B cell (primary cell): ENCODE data around the gene GAB3. TPM values are rescaled to one million over a fixed set of nuclear protein-coding genes. Genes with fewer than 3 reads are reported as not detected.

Experiments
- ATAC-seq: fragments of 200-7000 bp; cut with Tn5 transposase; one replicate; pipeline ENCODE4 v1.10.0; 2021; ENCODE audit warnings: low read depth, mild to moderate bottlenecking, moderate number of reproducible peaks, moderate library complexity
- CTCF ChIA-PET: fragments of 350-600 bp; sonication (Branson Sonifier 250); formaldehyde crosslinking; loops from one replicate; lab custom pipeline; 2021; ENCODE audit warnings: antibody characterized with exemption, inconsistent platforms; lab: Charles Lee
- POLR2A ChIA-PET: fragments of 350-600 bp; sonication (Branson Sonifier 250); formaldehyde crosslinking; loops from one replicate; lab custom pipeline; 2021; ENCODE audit warnings: antibody characterized with exemption; lab: Charles Lee
- DNase-seq: peaks from one replicate; pipeline ENCODE4 v3.0.0; 2013
- H2AFZ ChIP-seq: 2 replicates; pipeline ENCODE4 v1.6.1; 2012; ENCODE audit warnings: mild to moderate bottlenecking, low read depth, low read length; ENCODE audit not compliant: insufficient read depth, poor library complexity, severe bottlenecking
- H3K27ac ChIP-seq, 2 donors: 1 replicate in 1 of 2; 2 replicates in 1 of 2; pipeline ENCODE4 v1.5.1; 2012 to 2013; ENCODE audit warnings: low read length in 2 of 2, mild to moderate bottlenecking in 2 of 2, moderate library complexity in 1 of 2
- H3K27me3 ChIP-seq, 4 experiments: fragments of 200-600 bp in 1 of 4; sonication (generic) in 1 of 4; replicated peaks in 1 of 4; 1 replicate in 2 of 4; 2 replicates in 2 of 4; pipeline versions ENCODE4 v1.6.1 to v1.7.0; 2013 to 2016; ENCODE audit warnings: low read length in 3 of 4, mild to moderate bottlenecking in 2 of 4, mixed read lengths in 1 of 4, moderate library complexity in 1 of 4; ENCODE audit not compliant: insufficient read depth in 4 of 4, control insufficient read depth in 3 of 4; ENCODE audit errors: control extremely low read depth in 1 of 4
- H3K36me3 ChIP-seq, 2 experiments: replicated peaks in 1 of 2; 1 replicate in 1 of 2; 2 replicates in 1 of 2; pipeline versions ENCODE4 v1.6.1 to v1.7.1; 2013; ENCODE audit warnings: low read length in 1 of 2; ENCODE audit not compliant: insufficient read depth in 2 of 2, control insufficient read depth in 1 of 2; ENCODE audit errors: control extremely low read depth in 1 of 2, extremely low read depth in 1 of 2
- H3K4me1 ChIP-seq, 2 donors: fragments of 200-600 bp in 1 of 2; sonication (generic) in 1 of 2; 1 replicate in 1 of 2; 2 replicates in 1 of 2; pipeline versions ENCODE4 v1.5.1 to v1.6.1; 2013 to 2017; ENCODE audit warnings: low read length in 2 of 2; ENCODE audit not compliant: control insufficient read depth in 2 of 2, insufficient read depth in 2 of 2
- H3K4me2 ChIP-seq: replicated peaks from 2 replicates; pipeline ENCODE3; 2012; ENCODE audit warnings: mild to moderate bottlenecking, low read depth, low read length; ENCODE audit not compliant: poor library complexity, severe bottlenecking
- H3K4me3 ChIP-seq, 5 experiments: fragments of 200-600 bp in 1 of 5; sonication (generic) in 1 of 5; 1 replicate in 3 of 5; 2 replicates in 2 of 5; pipeline versions ENCODE4 v1.5.1 to v1.7.0; 2011 to 2016; ENCODE audit warnings: low read length in 4 of 5, mild to moderate bottlenecking in 4 of 5, low read depth in 2 of 5, control low read depth in 1 of 5, moderate library complexity in 1 of 5; ENCODE audit not compliant: insufficient read depth in 1 of 5; ENCODE audit errors: control extremely low read depth in 1 of 5, extremely low read depth in 1 of 5
- H3K79me2 ChIP-seq: fragments of 200-600 bp; sonication (generic); one replicate; pipeline ENCODE4 v1.6.0; 2016; ENCODE audit warnings: low read length; ENCODE audit not compliant: control insufficient read depth, insufficient read depth
- H3K9ac ChIP-seq: fragments of 200-600 bp; sonication (generic); 2 replicates; pipeline ENCODE4 v1.6.1; 2017; ENCODE audit warnings: mild to moderate bottlenecking, low read length, moderate library complexity
- H3K9me3 ChIP-seq, 3 donors: one replicate each; pipeline versions ENCODE4 v1.6.1 to v1.7.1; 2013; ENCODE audit warnings: low read length in 2 of 3; ENCODE audit not compliant: control insufficient read depth in 2 of 3, insufficient read depth in 1 of 3; ENCODE audit errors: control extremely low read depth in 1 of 3
- H4K20me1 ChIP-seq: 2 replicates; pipeline ENCODE4 v1.6.0; 2012; ENCODE audit warnings: mild to moderate bottlenecking, low read length; ENCODE audit not compliant: insufficient read depth, control insufficient read depth, poor library complexity, severe bottlenecking
- H3K27ac Mint-ChIP-seq: one replicate; pipeline ENCODE4 v1.8.0; 2021; ENCODE audit warnings: mixed read lengths
- H3K27me3 Mint-ChIP-seq: one replicate; pipeline ENCODE4 v1.8.0; 2021; ENCODE audit warnings: mixed read lengths
- H3K4me1 Mint-ChIP-seq: one replicate; pipeline ENCODE4 v1.8.0; 2021; ENCODE audit warnings: mixed read lengths
- H3K4me3 Mint-ChIP-seq: one replicate; pipeline ENCODE4 v1.8.0; 2021; ENCODE audit warnings: mixed read lengths
- H3K9me3 Mint-ChIP-seq: one replicate; pipeline ENCODE4 v1.8.0; 2022; ENCODE audit warnings: mixed read lengths; ENCODE audit not compliant: insufficient read depth
- EZH2 ChIP-seq: IDR thresholded peaks from 2 replicates; pipeline ENCODE4 v1.6.1; 2012; ENCODE audit warnings: borderline replicate concordance, low read depth, mild to moderate bottlenecking, moderate library complexity, low read length; ENCODE audit not compliant: insufficient read depth, poor library complexity, severe bottlenecking
- WGBS: methylation state at CpG from one replicate; pipeline ENCODE4 v1.1.5; 2013; ENCODE audit warnings: missing lambda C conversion rate; ENCODE audit not compliant: insufficient coverage; 5-methylcytosine and 5-hydroxymethylcytosine counted together
- intact Hi-C: fragments of 100-400 bp; cut with micrococcal nuclease; formaldehyde crosslinking; loops from one replicate; pipeline ENCODE4 v1.10.0; 2022
- polyA plus RNA-seq: library from polyadenylated mRNA; depleted of rRNA; stranded (reverse); fragments of >200 nt; gene quantifications from 2 replicates; pipeline ENCODE4 v1.2.3, GENCODE V29; 2012
- total RNA-seq, 2 donors: library from RNA; stranded (reverse); fragments of 120-200 nt in 1 of 2; gene quantifications; 1 replicate in 1 of 2; 2 replicates in 1 of 2; pipeline versions ENCODE4 v1.2.3 to v1.2.4, GENCODE V29; 2013 to 2022
- TF ChIP-seq, protein P1 (sequence below): fragments of 200-600 bp; IDR thresholded peaks from one replicate; pipeline ENCODE4 v1.8.0; 2022; ENCODE audit warnings: antibody characterized with exemption, mild to moderate bottlenecking

The GAB3 gene
- total and polyA plus RNA-seq, 2 donors (not counting 1 experiment from before 2014, with no cell fraction given) = 13.2 to 16.5 TPM

DNA sequence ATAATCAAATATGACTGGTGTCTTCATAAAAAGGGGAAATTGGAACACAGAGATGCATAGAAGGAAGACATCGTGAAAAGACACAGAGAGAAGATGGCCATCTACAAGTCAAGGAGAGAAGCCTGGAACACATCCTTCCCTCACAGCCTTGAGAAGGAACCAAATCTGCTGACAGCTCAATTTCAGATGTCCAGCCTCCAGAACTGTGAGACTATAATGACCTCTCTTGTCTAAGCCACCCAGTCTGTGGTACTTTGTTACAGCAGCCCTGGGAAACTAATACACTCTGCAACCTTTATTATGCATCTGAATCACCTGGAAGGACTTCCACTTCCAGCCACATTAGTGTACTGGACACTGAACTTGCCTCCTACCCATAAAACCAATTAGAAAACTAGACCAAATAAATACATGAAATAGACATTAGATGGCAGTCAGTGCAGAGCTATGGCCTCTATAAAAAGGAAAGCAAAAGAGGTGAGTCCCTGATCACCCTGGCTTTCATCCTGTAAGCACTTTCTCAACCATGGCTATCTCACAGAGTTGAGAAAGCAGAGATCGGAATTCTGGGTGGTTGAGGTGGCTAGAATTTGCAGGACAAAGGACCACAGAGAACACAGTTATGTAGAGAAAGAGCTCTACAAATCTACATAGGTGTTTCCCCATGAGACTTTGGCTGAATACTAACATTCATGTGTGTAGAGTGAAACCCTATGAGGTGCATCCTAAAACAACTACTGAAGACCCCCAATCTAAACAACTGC is 25.7 kb downstream of the GAB3 start:
- no peak overlapping the region for H3K9ac ChIP-seq
- no peak overlapping the region for H3K27ac ChIP-seq
- H3K36me3 ChIP-seq = no peaks in the 10 kb centered on the region
- Mint-ChIP-seq H3K27ac (no peak overlapping the region), H3K4me1 (peaks cover 38% of the 10 kb centered on the region), H3K4me3 (no peak overlapping the region), H3K9me3 (no peaks in the 10 kb centered on the region), H3K27me3 (no peaks in the 10 kb centered on the region)
- H3K79me2 ChIP-seq = peaks cover 28% of the 10 kb centered on the region
- TF ChIP-seq, protein P1, sequence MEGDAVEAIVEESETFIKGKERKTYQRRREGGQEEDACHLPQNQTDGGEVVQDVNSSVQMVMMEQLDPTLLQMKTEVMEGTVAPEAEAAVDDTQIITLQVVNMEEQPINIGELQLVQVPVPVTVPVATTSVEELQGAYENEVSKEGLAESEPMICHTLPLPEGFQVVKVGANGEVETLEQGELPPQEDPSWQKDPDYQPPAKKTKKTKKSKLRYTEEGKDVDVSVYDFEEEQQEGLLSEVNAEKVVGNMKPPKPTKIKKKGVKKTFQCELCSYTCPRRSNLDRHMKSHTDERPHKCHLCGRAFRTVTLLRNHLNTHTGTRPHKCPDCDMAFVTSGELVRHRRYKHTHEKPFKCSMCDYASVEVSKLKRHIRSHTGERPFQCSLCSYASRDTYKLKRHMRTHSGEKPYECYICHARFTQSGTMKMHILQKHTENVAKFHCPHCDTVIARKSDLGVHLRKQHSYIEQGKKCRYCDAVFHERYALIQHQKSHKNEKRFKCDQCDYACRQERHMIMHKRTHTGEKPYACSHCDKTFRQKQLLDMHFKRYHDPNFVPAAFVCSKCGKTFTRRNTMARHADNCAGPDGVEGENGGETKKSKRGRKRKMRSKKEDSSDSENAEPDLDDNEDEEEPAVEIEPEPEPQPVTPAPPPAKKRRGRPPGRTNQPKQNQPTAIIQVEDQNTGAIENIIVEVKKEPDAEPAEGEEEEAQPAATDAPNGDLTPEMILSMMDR = no peak
- TF ChIP-seq EZH2 = no peak
- no peak overlapping the region for H3K4me2 ChIP-seq
- ChIA-PET POLR2A (no interaction called here), CTCF (interaction anchor here (0.8 to 1.6 kb wide), 2 partner anchors 9 to 23 kb away, joined by 3 to 6 read pairs; no protein-coding TSS in a partner anchor)
- H3K9me3 ChIP-seq = no peaks in the 10 kb centered on the region
- DNase-seq (no peak), ATAC-seq (no peak)
- H3K4me1 ChIP-seq = peaks cover 0 to 12% of the 10 kb centered on the region in 2 donors
- no peak overlapping the region for H3K4me3 ChIP-seq
- H3K27me3 ChIP-seq = no peaks in the 10 kb centered on the region
- intact Hi-C loops = no loop called here
- no peak overlapping the region for H2AFZ ChIP-seq
- no CpG with 5 or more reads among the region's 2 CpGs for WGBS
- H4K20me1 ChIP-seq = no peaks in the 10 kb centered on the region

DNA sequence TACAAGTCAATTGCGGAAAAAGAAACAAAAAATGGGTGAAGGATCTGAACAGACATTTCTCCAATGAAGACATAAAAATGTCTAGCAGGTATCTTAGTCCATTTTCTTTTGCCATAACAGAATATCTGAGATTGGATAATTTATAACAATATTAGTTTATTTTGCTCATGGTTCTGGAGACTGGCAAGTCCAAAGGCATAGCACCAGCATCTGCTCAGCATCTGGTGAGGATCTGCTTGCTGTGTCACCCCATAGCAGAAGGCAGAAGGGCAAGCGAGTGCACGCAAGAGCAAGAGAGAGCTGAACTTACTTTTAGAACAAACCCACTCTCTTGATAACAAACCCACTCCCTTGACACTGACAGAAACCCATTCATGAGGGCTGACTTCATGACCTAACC is 29.7 kb downstream of the GAB3 start:
- H3K9me3 ChIP-seq = no peaks in the 10 kb centered on the region
- no peak overlapping the region for H3K4me3 ChIP-seq
- H3K4me3 Mint-ChIP-seq = no peak overlapping the region
- no peaks in the 10 kb centered on the region for H3K27me3 ChIP-seq
- no peak overlapping the region for H3K4me2 ChIP-seq
- DNase-seq (no peak), ATAC-seq (no peak)
- H3K9ac ChIP-seq = no peak overlapping the region
- TF ChIP-seq EZH2 = no peak
- TF ChIP-seq, protein P1 = no peak
- H3K27ac Mint-ChIP-seq = no peak overlapping the region
- ChIA-PET POLR2A (no interaction called here), CTCF (no interaction called here)
- WGBS = no CpG with 5 or more reads among the region's 3 CpGs
- H3K4me1 Mint-ChIP-seq = peaks cover 49% of the 10 kb centered on the region
- no peak overlapping the region for H3K27ac ChIP-seq
- intact Hi-C loops = no loop called here
- H3K9me3 Mint-ChIP-seq = no peaks in the 10 kb centered on the region
- H3K27me3 Mint-ChIP-seq = no peaks in the 10 kb centered on the region
- H3K79me2 ChIP-seq = peaks cover 22% of the 10 kb centered on the region
- H2AFZ ChIP-seq = no peak overlapping the region
- H3K36me3 ChIP-seq = no peaks in the 10 kb centered on the region
- H3K4me1 ChIP-seq = peaks cover 30 to 39% of the 10 kb centered on the region in 2 donors
- H4K20me1 ChIP-seq = no peaks in the 10 kb centered on the region
